HUDEP-2 (cell line): ENCODE measurements around the gene WNT7B.

Experiments used
- DNase-seq, 76 experiments: peaks; one replicate each; lab custom pipeline; 2025; ENCODE audit not compliant: unreplicated experiment in 76 of 76; lab: John Stamatoyannopoulos, UW

WNT7B gene

DNA sequence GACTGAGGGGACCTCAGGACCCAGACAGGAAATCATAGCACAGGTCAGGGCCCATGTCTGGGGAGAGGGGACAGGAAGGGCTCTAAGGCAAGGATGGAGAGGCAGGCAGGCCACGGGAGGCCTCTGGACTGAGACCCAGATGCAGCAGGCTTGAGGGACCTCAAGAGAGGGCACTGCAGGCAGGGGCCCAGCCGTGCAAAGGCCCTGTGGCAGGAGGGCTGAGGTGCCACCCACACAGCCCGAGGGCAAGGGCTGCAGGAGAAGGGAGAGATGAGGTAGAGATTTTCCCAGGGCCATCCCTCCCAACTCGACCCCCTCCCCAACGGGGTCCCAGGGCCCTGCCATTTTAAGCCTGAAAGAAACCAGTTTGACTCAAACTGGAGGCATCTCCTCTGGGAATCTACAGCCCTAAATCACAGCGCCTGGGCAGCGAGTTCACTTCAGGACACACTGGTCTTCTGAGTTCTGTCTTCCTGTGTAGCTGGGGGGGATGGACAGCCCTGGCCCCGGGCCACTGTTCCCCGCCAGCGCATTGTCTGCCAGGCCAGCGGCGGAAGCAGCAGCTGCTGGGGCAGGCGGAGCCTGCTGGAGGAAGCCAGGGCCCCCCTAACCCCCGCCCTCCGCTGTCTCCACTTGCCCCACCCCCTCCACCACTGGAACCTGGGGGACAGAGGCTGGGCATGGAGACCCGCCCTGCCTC is 20.3 kb upstream of the WNT7B start:
- DNase-seq = peak in 1 of 76 experiments; percentile 18

GRCh38 chr22:45996241-45997076 is 19.5 kb upstream of the WNT7B start:
- DNase-seq = no peak

DNA sequence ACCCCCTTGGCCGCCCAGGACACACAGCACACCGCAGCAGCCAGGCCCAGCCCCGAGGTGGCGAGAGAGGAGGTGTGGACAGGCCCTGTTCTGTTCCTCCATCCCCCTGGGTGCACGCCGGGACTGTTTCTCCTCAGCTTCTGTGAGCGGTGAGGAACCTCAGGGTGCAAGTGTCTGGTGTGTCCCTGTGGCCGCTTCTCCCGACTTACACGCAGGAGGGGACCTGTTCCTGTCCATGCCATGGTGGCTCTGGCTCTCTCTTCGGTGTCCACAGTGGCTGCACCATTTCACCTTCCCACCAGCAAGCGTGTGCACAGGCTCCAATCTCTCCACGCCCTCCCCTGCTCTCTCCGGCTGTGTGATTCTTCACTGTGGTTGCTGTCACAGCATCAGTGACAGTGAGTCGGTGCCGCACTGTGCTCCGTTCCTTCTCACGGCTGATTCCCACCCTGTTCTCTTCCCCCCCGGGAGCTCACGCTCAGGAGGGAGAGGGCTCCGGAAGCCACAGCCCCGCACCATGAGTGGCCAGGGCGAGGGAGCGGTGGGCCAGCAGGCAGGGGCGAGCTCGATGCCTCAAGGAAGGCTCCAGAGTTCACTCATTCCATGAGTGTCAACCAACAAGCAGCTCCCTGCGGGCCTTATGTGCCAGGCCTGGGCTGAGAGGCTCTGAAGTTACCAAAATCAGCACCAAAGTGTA is 18.6 kb upstream of the WNT7B start:
- no peak for DNase-seq

DNA sequence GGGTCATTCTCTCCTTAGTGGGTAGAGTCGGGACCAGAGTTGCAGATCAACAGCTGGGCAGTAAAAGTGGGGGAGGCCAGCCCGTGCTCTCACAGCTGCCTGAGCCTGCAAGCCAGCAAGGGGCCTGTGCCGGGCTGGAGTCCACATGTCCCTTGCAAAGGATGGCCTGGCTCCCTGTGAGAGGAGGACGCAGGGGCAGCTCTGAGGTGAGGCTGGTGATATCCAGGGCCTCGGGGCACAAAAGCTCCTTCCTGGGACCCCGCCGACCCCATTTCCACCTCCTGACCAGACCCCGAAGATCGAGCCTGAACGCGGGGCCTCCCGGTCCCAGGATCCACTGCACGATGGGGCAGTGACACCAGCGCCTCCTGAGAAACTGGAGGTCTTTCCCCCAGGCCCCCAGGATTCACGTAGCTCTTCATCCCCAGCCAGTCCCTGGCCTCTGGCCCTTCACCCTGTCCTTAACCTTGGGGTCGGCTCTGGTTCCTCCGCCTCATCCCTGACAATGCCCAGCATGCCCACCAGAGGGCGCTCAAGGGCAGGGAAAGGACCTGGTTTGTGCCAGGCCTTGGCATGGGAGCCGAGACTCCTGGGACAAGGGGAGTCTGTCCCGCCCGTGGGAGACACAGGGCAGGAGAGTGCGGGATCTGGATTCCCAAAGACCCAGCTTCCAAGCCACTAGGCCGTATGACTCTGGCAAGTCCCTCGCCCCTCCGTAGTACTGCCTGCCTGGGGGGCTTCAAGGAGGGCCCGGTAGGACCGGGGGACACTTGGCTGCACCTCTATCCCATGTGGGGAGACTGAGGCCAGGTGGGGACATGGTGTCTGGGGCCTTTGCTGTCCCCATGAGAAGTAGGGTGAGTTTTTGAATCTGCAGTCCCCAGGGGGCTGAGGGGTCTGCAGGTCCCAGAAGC is 17.8 kb upstream of the WNT7B start:
- peak in 63 of 76 experiments; percentile 6 to 80 (median 54) for DNase-seq

GRCh38 chr22:45993841-45994240 is 16.9 kb upstream of the WNT7B start:
- no peak for DNase-seq

- no peak for DNase-seq
Measured at GRCh38 chr22:45993143-45993692, 16.3 kb upstream of the WNT7B start.

DNA sequence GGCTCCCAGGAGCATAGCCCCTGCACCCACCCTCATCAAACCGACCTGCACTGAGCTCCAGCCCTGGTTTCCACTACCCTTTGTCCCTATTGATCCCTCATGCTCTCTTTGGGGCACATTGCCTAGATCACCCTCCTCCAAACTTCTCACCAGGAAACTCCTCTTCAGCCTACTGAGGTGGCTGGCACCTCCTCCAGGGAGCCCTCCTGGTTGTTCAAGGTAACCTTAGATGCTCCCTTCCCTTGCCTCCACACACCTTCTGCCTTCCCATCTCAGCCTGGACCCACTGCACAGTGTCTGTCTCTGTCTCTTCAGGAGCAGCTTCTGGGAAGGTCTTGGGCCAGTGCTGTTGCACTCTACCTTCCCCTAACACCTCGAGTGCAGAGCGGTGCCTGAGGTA is 15.8 kb upstream of the WNT7B start:
- no peak for DNase-seq

GRCh38 chr22:45991098-45991497 is 14.1 kb upstream of the WNT7B start:
- no peak for DNase-seq

DNA sequence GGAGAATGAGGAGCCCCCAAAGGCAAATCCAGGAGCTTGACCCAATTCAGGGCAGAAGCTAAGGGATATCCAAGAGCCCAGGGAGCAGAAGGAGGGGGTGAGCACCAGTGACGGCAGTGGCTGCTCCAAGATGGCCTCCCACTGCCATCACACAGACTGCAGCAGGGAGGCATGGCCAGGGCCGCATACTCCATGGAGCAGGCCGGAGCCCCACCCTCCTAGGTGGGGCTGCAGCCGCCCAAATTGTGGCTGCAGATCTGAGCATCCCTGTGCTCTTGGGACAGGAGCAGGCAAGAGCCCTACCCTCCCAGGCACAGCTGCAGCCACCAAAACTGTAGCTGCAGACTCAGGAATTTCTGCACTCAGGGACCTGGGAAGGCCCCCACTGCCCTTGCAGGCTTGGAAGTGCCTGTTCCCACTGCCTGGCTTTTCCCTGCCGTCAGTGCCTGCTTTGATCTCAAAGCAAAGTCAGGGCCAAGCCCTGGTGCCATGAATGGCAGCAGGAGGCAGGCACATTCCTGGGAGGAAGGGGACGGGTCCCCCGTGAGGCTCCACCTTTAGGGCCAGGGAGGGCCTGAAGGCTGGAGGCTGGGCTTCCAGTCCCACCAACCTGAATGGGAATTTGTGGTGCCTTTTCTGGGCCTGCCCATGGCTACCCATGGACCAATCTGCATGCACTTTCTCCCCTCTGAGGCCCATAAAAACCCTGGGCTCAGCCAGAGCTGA is 10.3 kb upstream of the WNT7B start:
- DNase-seq = no peak

DNA sequence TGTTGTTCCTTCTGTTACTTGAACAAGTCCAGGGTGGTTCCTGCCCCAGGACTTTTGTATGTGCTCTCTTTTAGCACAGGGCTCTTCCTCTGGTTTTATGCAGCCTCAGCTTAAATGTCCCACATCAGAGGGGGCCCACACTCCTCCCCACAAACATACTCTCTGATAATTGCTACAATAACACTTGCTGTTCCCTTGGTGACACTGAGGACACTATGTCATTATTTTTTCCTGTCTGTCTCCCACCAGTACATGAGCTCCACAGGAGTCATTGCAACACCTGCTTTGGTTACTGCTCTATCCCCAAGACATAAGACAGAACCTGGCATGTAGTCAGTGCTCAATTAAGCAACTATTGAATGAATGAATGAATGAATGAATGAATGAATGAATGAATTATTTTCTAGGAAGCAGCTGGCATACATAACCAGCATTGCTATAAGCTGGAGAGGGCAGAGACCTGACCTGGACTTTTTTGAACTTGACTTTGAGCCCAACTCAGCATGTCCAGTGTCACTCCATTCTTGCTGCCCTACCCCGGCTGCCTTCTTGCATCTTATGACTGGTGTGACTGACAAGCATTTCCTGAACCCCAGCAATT is 7.5 kb upstream of the WNT7B start:
- DNase-seq = no peak

- no peak for DNase-seq
Measured at GRCh38 chr22:45983797-45984196, 6.8 kb upstream of the WNT7B start.

DNA sequence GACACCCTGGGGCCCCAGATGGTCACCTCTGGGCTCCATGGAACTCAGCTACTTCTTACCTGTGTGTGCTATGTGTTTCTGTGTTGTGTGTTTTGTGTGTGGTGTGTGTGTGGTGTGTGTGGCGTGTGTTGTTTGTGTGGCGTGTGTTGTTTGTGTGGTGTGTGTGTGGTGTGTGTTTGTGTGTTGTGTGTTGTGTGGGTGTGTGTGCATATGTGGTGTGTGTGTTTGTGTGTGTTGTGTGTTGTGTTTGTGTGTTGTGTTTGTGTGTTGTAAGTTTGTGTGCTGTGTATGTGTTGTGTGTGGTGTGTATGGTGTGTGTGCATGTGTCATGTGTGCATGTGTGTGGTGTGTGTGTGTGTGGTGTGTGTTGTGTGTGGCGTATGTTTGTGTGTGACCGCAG is 3.8 kb upstream of the WNT7B start:
- no peak for DNase-seq

DNA sequence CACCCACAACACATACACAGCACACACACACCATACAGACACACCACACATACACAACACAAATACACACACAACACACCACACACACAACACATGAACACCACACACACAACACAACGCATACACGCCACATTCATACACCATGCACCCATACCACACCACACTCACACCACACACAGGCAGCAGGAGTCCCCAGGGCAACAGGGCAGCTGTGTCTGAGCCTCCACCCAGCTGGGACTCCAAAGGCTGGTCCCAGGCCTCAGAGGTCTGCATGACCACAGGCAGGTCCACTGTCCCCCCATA is 3.3 kb upstream of the WNT7B start:
- DNase-seq = no peak

DNA sequence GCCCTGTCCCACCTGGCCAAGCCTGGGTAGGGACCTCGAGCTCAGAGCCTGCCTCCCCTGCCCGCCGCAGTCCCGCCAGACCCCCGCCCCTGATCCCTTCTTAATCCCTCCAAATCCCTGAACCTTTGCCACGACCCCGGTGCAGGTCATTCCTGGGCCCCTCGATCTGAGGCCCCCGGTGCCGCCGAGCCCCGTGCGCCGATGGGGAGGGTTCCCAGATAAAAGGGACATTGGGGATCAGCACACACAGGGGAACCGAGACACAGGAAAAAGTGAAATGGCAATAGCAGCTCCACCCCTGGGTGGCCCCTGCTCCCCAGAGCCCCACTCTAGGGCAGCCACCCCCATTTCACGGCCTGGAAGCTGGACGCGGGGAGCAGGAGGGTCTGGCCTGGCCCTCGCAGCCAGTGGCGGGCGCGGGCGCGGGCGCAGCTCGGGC is 1.3 kb upstream of the WNT7B start:
- no peak for DNase-seq

DNA sequence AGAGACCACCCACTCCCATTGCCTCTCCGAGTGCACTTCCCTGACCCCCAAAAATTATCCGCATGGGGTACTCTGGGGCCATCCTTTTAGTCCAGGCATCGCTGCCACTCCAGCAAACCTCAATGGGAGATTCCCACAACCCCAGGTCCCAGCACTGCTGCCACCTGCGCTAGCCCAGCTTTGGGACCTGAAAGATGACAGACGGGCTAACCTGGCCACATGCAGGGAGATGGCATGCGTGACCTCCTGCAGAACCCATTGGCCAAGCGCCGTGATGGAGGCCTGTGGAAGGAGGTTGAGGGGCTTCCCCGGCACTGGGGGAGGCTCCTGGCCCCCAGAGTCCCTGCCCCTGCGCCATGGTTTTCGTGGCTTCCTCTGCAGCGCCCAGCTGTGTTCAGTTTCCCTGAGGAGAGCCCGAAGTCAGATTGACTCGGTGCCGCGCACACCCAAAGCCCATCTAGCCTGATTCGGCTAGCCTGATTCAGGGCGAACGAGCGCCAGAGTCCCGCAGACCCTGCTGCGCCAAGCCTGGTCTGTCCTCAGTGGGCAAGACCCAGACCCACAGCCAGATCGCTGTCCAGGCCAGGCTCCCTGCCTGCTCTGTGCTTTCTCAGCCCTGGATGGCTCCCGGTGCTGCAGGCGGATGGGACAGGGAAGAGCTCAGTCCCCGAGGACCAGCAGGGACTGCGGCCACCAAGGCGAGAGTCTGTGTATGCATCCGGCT is 751 bp upstream of the WNT7B start:
- DNase-seq = no peak

DNA sequence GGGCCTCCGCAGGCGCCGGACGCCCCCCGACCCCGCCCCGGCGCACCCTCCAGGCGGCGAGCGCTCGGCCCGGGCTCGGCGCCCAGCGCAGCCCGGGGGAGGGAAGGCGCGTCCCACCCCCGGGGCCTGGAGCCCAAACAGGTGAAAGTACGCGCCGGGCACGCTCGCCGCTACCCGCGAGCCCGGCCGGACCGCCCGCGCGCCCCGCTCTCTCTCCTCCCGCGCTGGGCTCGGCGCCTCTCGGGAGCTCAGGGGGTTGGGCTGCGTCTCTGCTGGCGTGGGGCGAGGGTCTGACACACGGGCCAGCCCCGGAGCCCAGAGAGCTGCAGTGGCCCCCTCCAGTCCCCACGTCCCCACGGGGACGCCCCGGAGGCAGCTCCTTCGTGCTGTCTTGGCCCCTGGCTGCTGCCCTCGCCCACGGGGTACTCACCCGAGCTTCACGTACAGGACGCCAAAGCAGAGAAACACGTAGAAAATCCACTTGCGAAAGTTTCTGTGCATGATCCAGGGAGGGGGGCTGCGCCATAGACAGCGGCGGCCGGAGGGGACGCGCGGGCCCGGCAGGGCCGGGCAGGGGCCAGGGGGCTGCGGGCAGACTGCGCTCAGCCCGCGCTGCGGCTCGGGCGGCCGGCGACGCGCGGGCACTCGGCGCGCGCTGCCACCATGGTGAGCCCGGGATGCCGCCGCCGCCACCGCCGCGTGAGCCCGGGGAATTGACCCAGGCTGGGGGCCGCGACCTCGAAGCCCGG is 534 bp downstream of the WNT7B start:
- no peak for DNase-seq

GRCh38 chr22:45975164-45976161 is 1.5 kb downstream of the WNT7B start:
- no peak for DNase-seq
